SK-N-MC (cell line): Measurements from ENCODE around the gene RLF.

ENCODE experiments used
- EZH2 ChIP-seq: fragments of 200-600 bp; sonication (generic); IDR thresholded peaks from one replicate; pipeline ENCODE4 v1.6.1; 2017; ENCODE audit warnings: antibody characterized with exemption
- POLR2AphosphoS5 ChIP-seq: IDR thresholded peaks from 2 replicates; pipeline ENCODE4 v1.6.1; 2012; ENCODE audit warnings: mild to moderate bottlenecking, low read depth, low read length, borderline replicate concordance

- TF ChIP-seq POLR2AphosphoS5 (no peak), EZH2 (no peak)
Observed at GRCh38 chr1:40179496-40180089, 18.4 kb downstream of the RLF start.
